GM18505 (cell line): Measurements from ENCODE around the gene SULT4A1.

ENCODE experiments used
- ATAC-seq: cut with Tn5 transposase; IDR thresholded peaks from one replicate; pipeline ENCODE4 v1.9.1; 2021; ENCODE audit not compliant: unreplicated experiment
- POLR2A ChIP-seq: IDR thresholded peaks from 4 replicates; pipeline ENCODE4 v1.6.1; 2011; ENCODE audit warnings: borderline replicate concordance; ENCODE audit not compliant: insufficient read depth, insufficient read length; ENCODE audit errors: extremely low read depth

The SULT4A1 gene

DNA sequence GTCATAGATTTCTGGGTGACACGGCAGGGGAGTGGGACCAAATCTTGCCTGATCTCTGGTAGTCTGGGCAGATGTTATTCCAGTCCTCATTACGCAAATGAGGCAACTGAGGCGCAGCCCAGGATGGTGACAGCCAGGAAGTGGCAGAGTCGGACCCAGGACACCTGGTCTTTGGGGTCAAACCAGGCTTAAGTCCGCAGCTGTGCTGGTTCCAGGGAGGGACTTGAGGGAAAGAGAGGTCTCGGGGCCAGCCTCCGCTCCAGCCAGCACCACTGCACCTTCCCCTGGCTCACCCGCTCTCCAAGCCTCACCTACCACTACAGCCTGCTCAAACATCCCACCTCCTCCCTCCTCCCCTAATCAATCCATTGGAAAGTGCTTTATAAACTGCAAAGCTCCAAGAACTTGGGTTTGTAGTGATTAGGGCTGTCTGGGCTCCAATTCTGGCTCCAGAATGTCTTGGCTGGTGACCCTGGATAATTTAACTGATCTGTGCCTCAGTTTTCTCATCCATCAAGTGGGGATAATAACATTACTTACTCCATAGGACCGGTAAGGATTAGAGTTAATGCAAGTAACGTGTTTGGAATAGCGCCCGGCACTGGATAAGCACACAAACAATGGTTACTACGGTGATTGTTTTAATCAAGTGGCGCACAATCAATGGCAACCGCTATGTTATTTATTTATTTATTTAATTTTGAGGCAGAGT is 30.0 kb upstream of the SULT4A1 start:
- ATAC-seq = no peak
- no peak for TF ChIP-seq POLR2A

DNA sequence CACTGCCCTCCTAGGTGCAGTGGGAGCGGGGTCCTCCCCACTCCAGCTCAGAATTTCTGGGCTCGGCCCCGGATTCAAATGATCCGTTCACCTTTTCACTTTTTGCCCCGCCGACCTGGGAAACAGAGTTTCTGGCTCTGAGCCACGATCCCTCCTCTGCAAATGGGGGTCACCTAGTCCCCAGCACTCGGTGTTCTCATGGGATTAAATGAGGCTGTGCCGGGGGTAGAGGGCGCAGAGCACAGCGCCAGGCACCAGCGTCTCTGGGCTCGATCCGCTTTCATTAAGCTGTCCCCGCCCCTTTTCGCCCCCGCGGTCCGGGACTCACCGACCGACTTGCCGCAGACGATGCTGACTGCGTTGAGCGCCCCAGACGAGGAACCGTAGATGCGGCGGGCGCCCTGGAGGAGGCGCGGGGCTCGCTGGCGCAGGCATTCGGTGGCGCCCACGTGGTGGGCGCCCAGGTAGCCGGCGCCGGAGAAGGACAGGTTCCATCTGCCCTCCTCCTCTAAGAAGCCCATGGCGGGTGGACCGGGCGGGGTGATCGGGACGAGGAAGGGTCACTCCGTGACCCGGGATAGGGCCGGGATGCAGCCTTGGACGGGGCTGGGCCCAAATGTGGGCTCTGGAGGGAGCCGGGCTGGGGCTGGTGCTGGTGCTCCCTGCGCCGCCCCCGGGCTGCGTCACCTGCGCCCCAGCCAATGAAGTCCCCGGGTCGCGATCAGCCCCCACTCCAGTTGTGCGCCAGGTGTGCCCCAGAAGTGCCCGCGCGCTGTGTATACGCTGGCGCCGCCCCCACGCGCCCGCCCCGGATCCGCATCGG is 29.3 kb upstream of the SULT4A1 start, which contains the start of gene PNPLA5:
PNPLA5 (minus strand) TSS at position 654 of the 823 bp plus-strand sequence; CDS start at position 521, 133 bp downstream.
- no peak for TF ChIP-seq POLR2A
- ATAC-seq = no peak

DNA sequence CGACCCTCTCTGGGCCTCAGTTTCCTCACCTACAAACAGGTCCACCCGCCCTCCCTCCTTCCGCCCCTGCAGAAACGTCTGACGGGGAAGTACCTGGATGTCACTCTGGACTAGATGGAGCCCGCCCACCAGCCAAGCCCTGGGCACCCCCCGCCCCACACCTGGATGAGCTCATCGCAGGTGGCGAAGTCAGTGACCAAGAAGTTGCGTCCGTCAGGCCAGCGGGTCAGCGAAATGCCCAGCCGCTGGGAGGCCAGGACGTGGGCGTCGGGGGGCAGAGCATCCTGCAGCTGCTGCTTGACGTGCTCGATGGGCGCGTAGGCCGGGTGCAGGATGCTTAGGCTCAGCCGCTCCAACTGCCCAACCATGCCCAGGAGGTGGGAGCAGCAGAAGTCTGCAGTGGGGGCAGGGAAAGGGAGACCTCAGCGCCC is 28.6 kb upstream of the SULT4A1 start:
- no peak for ATAC-seq
- TF ChIP-seq POLR2A = no peak

DNA sequence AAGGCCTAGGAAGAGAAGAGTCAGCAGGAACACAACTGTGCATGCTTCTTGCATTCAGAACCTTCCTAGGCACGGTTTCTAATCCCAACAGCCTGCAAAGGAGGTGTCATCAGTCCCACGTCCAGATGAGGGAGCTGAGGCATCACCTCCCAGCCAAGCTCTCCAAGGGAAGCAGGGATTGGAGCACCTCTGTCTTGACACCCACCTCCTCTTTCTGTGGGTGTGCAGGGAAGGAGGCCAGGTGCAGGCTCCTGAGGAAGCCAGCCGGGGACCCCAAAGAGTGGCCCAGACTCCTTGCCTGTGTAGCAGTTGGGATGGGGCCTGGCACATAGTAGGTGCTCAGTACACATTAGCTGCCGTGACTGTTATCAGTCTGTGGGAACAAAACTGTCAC is 27.5 kb upstream of the SULT4A1 start:
- TF ChIP-seq POLR2A = no peak
- no peak for ATAC-seq

DNA sequence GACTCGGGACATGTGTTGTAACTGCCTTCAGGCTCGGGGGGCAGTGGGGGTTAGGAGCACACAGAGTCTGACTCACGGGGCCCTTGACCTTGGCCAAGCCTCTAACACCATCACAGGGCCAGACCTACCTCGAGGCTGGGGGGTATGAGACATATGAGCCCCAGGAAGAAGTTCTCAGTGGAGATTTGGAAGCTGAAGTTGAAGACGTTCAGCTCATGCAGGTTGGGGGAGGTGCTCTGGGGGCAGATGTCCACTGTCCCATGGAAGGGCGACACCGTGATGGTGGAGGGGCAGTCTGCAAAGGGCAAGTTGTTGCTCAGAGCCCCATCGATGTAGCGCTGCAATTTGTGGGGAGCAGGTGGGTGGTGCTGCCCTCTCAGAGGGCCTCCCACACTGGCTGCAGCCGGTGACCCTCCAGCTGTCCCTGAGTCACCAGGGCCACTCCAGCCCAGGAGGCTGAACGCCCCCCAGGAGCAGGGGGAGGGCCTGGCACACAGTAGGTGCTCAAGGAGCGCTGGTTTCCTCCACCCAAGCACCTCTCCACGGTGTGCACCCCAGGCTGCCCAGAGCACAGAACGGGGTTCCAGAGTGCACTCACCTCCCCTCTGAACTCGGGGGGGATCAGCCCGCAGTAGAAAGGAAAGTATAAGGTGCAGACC is 27.0 kb upstream of the SULT4A1 start:
- ATAC-seq = no peak
- TF ChIP-seq POLR2A = no peak

DNA sequence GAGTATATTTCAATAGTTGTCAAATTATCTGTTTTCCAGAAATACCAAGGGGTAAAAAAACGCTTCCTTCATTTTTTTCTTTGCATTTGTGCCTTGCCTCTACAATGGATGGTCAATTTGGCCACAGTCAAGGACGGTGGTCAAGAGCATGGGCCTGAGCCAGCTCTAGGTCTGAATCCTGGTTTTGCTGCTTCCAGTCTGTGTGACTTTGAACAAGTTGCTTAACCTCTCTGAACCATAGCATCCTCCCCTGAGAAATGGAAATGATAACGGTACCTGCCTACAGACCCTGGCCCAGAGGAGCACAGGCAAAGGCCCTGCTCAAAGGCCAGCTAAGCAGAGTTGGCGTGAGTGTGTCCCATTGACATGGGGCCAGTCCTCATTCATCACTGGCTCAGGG is 26.4 kb upstream of the SULT4A1 start:
- ATAC-seq = no peak
- no peak for TF ChIP-seq POLR2A

DNA sequence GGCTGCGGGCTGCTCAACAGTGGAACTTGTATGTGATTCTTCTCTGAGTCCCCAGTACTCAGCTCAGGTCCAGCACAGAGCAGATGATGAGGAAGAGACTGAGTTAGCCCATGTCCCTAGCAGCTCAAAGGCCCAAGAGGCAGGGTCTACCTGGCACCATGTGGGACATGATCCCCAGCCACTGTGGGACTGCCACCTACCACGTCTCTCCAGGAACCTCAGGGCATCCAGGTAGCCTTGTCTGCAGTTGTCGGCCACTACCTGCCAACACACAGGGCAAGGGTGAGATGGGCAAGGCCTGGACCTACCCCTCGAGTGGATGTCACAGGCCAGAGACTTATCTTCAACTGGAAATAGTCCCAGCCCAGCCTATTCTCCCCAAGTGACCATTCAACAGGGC is 25.1 kb upstream of the SULT4A1 start:
- no peak for TF ChIP-seq POLR2A
- ATAC-seq = no peak

DNA sequence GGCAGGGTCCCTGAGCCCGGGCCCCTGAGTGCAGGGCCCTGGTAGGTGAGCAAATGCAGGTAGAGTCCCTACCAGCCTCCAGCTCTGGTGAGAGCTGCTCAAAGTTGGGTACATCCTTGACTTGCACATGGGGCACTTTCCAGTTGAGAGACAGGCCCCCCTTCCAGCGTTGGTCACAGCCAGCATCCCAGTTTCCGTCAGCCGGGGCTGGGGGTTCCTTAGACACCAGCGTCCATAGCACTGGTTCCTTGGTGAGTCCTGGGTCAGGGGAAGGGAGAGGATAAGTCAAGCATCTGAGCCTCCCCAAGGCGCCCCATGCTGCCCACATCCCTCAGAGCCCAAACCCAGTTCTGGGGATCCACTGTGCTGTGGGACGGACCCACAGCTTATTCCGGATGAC is 23.9 kb upstream of the SULT4A1 start:
- TF ChIP-seq POLR2A = no peak
- no peak for ATAC-seq

DNA sequence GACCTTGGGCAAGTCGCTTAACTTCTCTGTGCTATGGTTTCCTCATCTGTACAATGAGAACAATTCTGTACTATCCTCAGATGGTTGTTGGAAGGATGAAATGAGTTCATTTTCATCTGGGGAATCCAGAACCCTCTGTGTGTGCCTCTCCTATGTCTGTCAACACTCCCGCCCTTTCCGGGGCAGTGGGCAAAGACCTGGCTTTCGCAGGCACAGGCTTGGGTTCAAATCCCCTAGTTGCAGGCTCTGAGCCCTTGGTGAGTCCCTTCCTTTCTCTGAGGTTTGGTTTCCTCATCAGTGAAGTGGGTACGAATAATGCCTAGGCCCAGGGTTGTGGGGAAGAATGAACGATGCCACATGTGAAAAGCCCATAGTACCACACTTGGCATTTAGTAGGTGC is 23.5 kb upstream of the SULT4A1 start:
- TF ChIP-seq POLR2A = no peak
- ATAC-seq = no peak

DNA sequence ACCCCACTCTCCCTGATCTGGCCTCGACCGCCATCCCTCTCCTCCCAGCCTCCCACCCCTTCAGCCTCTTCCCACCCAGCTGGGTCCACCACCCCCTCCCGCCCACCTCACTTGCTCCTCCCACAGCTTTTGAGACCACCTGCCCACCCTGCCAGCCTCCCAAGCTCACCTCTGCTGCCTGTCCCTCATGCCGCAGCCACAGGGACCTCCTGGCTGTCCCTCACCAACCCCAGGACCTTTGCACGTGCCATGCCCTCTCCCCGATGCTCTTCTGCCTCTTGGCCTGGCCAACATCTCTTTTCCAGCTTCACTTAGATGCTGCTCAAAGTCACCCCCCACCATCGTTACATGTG is 23.0 kb upstream of the SULT4A1 start:
- ATAC-seq = no peak
- no peak for TF ChIP-seq POLR2A

DNA sequence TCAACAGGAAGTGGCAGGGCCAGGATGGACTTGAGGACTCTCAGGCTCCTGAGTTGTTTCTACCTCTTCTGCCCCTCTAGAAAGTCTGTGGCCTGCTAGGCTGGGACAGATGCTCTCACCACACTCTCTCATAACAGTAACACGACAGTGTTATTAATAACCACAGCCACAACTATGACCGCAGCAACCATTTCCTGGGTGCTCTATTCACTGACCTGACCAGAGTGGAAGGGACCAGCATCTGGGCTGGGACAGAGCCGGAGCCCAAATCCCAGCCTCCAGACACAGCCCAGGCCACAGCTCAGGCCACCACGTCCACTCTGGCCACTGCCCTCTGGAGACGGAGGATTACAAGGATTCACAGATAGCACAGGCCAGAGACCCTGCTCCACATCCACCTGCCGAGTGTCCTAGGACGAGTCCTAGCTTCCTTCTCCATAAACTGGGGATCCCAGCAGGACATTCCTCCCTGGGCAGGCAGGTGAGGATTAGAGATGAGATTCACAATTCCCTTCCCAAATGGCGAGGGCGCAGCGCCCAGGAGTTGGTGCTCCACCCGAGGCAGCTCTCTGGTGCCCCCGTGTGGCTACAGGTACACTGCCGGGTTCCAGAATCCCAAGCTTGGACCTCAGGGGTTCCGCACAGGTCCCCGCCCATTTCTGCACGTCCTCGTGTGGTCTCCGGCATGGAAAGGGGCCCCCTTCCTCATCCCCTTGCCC is 22.4 kb upstream of the SULT4A1 start:
- peak; percentile 60 for ATAC-seq
- TF ChIP-seq POLR2A = no peak

DNA sequence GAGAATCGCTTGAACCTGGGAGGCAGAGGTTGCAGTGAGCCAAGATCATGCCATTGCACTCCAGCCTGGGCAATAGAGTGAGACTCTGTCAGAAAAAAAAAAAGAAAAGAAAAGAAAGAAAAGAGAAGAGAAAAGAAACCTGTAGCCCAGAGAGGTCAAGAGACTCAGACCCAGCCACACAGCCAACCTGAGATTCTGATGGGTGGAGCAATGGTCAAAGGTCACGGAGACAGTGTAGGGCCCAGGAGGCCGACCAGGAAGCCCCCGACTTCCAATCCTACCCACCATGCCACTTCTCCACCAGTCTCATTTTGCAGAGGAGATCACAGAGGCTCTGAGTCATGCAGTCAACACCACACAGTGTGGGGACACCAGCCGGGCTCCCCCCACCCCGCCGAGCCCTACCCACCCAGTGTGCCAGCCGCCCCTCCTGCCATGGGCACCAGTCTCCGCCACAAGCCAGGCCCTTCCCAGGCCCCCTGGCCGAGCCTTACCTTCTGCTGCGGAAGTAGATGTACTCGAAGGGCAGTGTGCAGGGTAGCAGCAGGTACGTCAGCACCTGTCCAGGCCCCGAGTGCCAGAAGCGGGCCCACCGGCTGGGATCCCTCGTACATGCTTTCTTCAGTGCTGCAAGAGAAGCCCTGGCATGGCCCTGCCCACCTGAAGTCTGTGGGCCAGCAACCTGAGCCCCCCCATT is 21.6 kb upstream of the SULT4A1 start:
- ATAC-seq = no peak
- no peak for TF ChIP-seq POLR2A
